ENCODE measurements around the gene MYO9A. TPM values are rescaled to one million over a fixed set of nuclear protein-coding genes. Genes with fewer than 3 reads are reported as not detected.

The MYO9A gene
- total RNA-seq, 1 donor = 59.0 TPM

DNA sequence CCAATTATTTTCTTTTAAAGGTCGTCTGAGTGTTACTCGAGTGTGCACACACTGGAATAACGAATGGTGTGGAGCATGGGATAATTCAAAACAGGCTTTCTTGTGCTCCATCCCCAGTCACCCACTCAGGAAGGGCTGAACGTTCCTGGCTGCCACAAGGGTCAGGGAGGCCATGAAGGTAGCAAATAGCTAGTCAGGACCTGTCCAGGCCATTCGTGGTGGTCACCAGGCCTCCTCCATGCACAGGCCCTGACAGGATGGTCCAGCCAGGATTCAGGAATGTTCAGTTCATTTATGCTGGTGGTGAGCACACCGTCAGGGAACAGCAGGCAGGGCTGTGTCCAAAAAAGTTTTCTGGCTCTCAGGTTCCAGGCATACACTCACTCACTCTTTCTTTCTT lies 319.3 kb downstream of the MYO9A start:
- TF ChIP-seq, protein P1, sequence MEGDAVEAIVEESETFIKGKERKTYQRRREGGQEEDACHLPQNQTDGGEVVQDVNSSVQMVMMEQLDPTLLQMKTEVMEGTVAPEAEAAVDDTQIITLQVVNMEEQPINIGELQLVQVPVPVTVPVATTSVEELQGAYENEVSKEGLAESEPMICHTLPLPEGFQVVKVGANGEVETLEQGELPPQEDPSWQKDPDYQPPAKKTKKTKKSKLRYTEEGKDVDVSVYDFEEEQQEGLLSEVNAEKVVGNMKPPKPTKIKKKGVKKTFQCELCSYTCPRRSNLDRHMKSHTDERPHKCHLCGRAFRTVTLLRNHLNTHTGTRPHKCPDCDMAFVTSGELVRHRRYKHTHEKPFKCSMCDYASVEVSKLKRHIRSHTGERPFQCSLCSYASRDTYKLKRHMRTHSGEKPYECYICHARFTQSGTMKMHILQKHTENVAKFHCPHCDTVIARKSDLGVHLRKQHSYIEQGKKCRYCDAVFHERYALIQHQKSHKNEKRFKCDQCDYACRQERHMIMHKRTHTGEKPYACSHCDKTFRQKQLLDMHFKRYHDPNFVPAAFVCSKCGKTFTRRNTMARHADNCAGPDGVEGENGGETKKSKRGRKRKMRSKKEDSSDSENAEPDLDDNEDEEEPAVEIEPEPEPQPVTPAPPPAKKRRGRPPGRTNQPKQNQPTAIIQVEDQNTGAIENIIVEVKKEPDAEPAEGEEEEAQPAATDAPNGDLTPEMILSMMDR (IDR thresholded peaks at IDR 0.05; ENCODE audit: extremely low read depth, low read depth, low read length) = no peak
- H3K4me3 ChIP-seq (ENCODE audit: insufficient read depth, low read length) = no peak overlapping the region
- H3K79me2 ChIP-seq (ENCODE audit: insufficient read depth, low read length) = no peaks in the 10 kb centered on the region
- H2AFZ ChIP-seq (ENCODE audit: low read length) = no peak overlapping the region
- no peak overlapping the region for H3K4me2 ChIP-seq (ENCODE audit: insufficient read depth, low read length)
- no peaks in the 10 kb centered on the region for H4K20me1 ChIP-seq (ENCODE audit: insufficient read depth, low read length)
- no peaks in the 10 kb centered on the region for H3K36me3 ChIP-seq (ENCODE audit: insufficient read depth, low read length)
- no peak overlapping the region for H3K27ac ChIP-seq (ENCODE audit: low read depth, low read length)
- H3K27me3 ChIP-seq (ENCODE audit: insufficient read depth, low read length) = no peaks in the 10 kb centered on the region
- H3K9me3 ChIP-seq (ENCODE audit: low read depth, low read length) = no peaks in the 10 kb centered on the region
- peak; percentile 23 for DNase-seq (ENCODE audit: insufficient read length, low spot score, missing footprints)
- peaks cover 3% of the 10 kb centered on the region for H3K4me1 ChIP-seq (ENCODE audit: insufficient read depth, low read length)

DNA sequence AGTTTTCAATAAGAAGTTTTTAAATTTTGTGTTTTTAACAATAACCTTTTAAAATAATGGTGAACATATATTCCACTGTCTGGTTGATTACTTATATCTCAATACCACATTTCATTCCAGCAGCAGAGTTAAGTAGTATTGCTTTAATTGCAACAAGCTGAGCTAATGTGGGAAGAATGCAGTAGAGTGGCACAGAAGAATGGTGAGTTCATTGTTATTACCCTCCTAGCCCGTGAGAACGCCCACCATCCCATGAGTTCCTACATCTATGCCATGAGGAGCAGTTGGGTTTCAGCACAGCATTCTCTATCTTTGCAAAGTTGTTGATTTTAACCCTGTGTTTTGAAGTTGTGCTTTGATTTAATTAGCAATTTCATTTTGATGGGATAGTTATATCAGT lies 325.4 kb downstream of the MYO9A start:
- TF ChIP-seq, protein P1 (IDR thresholded peaks at IDR 0.05; ENCODE audit: extremely low read depth, low read depth, low read length) = no peak
- no peak overlapping the region for H3K4me2 ChIP-seq (ENCODE audit: insufficient read depth, low read length)
- H3K4me1 ChIP-seq (ENCODE audit: insufficient read depth, low read length) = peaks cover 23% of the 10 kb centered on the region
- peak; percentile 80 for DNase-seq (ENCODE audit: insufficient read length, low spot score, missing footprints)
- H3K79me2 ChIP-seq (ENCODE audit: insufficient read depth, low read length) = no peaks in the 10 kb centered on the region
- H3K9me3 ChIP-seq (ENCODE audit: low read depth, low read length) = no peaks in the 10 kb centered on the region
- H3K36me3 ChIP-seq (ENCODE audit: insufficient read depth, low read length) = no peaks in the 10 kb centered on the region
- H2AFZ ChIP-seq (ENCODE audit: low read length) = no peak overlapping the region
- no peaks in the 10 kb centered on the region for H4K20me1 ChIP-seq (ENCODE audit: insufficient read depth, low read length)
- no peaks in the 10 kb centered on the region for H3K27me3 ChIP-seq (ENCODE audit: insufficient read depth, low read length)
- no peak overlapping the region for H3K27ac ChIP-seq (ENCODE audit: low read depth, low read length)
- H3K4me3 ChIP-seq (ENCODE audit: insufficient read depth, low read length) = no peak overlapping the region

GRCh38 chr15:71791975-71792374 lies 326.0 kb downstream of the MYO9A start:
- H3K79me2 ChIP-seq (ENCODE audit: insufficient read depth, low read length) = no peaks in the 10 kb centered on the region

GRCh38 chr15:71790081-71790480 lies 327.9 kb downstream of the MYO9A start:
- Histone ChIP-seq H3K4me1 (ENCODE audit: insufficient read depth, low read length) (peaks cover 23% of the 10 kb centered on the region), H3K4me3 (ENCODE audit: insufficient read depth, low read length) (no peak overlapping the region), H4K20me1 (ENCODE audit: insufficient read depth, low read length) (no peaks in the 10 kb centered on the region), H3K27me3 (ENCODE audit: insufficient read depth, low read length) (no peaks in the 10 kb centered on the region), H3K27ac (ENCODE audit: low read depth, low read length) (no peak overlapping the region), H3K4me2 (ENCODE audit: insufficient read depth, low read length) (no peak overlapping the region), H3K36me3 (ENCODE audit: insufficient read depth, low read length) (no peaks in the 10 kb centered on the region), H3K9me3 (ENCODE audit: low read depth, low read length) (no peaks in the 10 kb centered on the region), H2AFZ (ENCODE audit: low read length) (no peak overlapping the region), H3K79me2 (ENCODE audit: insufficient read depth, low read length) (no peaks in the 10 kb centered on the region)
- TF ChIP-seq, protein P1 (IDR thresholded peaks at IDR 0.05; ENCODE audit: extremely low read depth, low read depth, low read length) = no peak
- peak; percentile 86 for DNase-seq (ENCODE audit: insufficient read length, low spot score, missing footprints)

More at GRCh38 chr15:71791975-71792374, 326.0 kb downstream of the MYO9A start:
- Histone ChIP-seq H3K36me3 (ENCODE audit: insufficient read depth, low read length) (no peaks in the 10 kb centered on the region), H3K4me1 (ENCODE audit: insufficient read depth, low read length) (peaks cover 23% of the 10 kb centered on the region), H3K4me2 (ENCODE audit: insufficient read depth, low read length) (no peak overlapping the region), H3K27me3 (ENCODE audit: insufficient read depth, low read length) (no peaks in the 10 kb centered on the region), H3K9me3 (ENCODE audit: low read depth, low read length) (no peaks in the 10 kb centered on the region), H3K27ac (ENCODE audit: low read depth, low read length) (peak overlapping the region; percentile 29), H4K20me1 (ENCODE audit: insufficient read depth, low read length) (no peaks in the 10 kb centered on the region), H3K4me3 (ENCODE audit: insufficient read depth, low read length) (no peak overlapping the region), H2AFZ (ENCODE audit: low read length) (no peak overlapping the region)
- DNase-seq (ENCODE audit: insufficient read length, low spot score, missing footprints) = no peak
- TF ChIP-seq, protein P1 (IDR thresholded peaks at IDR 0.05; ENCODE audit: extremely low read depth, low read depth, low read length) = no peak
